HG03095 (cell line): Measurements from ENCODE around the gene HEPN1.

Source experiments
- ATAC-seq: cut with Tn5 transposase; IDR thresholded peaks from one replicate; pipeline ENCODE4 v1.9.1; 2021; ENCODE audit warnings: moderate library complexity; ENCODE audit not compliant: unreplicated experiment

HEPN1 gene

DNA sequence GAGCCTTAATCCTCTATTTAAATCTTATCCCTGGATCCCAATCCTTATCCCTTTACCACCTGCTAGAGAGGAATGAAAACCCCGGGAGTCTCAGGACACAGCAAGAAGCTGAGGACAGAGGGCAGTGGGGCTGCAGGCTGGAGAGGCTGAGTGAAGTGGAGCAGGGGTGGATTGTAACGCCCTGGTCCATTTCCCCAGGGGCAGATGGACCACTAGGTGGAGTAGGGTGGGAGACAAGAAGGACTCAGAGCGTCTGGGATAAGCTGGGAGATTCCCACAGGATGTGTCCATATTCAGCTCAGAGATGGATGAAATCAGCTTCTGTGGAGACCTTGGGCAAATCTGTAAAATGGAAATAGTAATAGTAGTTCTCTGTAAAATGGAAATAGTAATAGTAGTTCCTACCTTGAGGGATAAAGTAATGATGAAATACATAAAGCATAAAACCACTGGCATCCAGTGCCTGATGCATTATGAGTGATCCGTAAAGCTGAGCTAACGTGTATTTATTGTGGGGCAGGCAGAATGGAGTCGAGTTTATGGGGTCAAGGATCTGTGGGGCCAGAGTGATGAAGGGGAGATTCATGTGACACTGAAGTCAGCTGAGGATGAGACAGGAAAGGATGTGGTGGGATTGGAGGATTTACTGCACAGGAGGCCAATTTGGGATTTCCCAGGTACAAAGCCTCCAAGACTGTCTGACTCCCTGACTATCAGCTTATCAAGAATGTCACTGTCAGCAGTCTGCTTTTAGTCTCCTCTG lies 19.5 kb upstream of the HEPN1 start:
- ATAC-seq, result no peak

DNA sequence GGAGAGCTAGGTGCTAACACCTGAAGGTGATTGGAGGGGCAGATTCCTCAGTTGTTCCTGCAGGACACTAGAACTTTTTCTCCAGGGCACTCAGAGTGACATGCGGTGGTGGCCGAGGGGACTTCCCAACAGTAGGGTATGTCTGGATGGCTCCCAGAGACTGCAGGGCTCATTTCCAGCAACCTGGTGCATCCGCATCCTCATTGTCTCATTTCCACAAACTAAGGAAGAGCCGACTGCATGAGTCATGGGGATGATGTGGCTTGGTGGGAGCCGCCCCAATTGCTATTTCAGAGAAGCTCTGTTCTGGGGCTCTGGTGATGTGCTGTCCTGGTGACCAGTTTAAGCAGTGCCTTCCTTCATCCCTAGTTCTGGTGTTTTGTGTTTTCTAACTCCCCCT lies 18.6 kb upstream of the HEPN1 start:
- ATAC-seq, result no peak

DNA sequence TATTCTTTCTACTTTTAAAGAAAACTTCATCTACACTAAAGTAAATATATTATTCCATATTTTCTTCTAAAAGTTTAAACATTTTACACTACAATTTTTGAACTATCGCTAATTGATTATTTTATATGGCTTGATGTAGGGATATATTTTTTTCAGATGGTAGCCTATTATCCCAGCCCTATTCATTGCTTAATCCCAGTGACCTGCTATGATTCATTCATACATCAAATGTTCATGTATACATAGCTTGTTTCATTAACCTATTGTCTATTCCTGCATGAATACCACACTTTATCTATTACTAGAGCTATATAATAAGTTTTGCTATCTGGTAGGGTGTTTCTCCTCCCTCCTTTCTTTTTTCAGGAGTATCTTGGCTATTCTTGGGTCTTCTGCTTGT lies 16.4 kb upstream of the HEPN1 start:
- no peak for ATAC-seq

DNA sequence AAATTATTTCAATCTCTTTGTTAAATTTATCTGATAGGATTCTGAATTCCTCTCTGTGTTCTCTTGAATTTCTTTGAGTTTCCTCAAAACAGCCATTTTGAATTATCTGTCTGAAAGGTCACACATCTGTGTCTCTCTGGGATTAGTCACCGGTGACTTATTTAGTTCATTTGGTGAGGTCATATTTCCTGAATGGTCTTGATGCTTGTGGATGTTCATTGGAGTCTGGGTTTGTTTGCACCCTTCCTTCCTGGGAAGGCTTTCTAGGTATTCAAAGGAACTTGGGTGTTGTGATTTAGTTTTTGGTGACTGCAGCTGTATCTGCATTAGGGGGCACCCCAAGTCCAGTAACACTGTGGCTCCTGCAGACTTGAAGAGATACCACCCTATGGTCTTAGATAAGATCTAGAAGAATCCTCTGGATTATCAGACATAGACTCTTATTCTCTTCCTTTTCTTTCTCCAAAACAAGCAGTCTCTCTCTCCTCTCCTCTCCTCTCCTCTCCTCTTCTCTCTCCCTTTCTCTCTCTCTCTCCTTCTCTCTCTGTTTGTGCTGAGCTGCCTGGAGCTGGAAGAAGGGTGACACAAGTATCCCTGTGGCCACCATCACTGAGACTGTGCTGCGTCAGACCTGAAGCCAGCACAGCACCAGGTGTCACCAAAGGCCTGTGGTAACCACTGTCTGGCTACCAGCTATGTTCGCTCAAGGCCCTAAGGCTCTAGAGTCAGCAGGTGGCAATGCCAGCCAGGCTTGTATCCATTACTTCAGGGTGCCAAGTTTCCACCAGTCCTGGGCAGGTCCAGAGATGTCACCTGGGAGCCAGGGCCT lies 3.3 kb upstream of the HEPN1 start:
- ATAC-seq, result no peak

DNA sequence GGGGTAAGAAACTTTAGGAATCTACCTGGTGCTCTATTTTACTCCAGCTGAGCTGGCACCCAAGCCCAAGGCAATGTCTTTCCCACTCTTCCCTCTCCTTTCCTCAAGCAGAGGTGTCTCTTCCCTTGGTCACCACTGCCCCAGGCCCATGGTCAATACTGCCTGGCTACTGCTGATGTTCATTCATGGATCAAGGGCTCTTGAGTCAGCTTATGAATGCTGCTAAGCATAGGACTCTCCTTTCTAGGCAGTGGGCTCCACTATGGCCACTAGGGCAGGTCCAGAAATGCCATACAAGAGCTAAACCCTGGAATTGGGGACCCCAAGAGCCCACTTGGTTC lies 2.7 kb upstream of the HEPN1 start:
- ATAC-seq, result no peak

DNA sequence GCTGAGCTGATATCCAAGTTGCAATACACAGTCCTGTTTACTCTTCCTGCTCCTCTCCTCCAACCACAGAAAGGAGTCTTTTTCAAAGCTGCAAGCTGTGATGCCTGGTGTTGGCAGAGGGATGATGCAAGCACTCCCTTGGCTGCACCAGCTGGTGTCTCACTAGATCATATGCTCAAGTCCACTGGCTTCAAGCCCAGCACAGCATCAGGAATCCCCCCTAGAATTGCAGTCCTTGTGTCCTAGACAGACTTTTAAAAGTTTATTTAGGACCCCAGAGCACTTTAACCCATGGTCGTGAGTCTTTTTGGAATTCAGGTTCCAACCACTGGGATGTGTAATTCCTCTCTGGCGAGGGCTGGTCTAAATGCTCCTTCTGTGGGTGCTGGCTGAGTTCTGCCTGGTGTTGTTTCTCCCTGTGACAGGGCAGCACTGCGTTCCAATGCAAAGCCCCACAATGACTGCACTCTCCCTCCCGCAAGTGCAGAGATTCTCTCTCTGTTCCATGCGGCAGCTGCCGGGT lies 1.9 kb upstream of the HEPN1 start:
- ATAC-seq, result no peak

- no peak for ATAC-seq
These were observed 848 bp downstream of the HEPN1 start for GRCh38 chr11:124919898-124920297.

DNA sequence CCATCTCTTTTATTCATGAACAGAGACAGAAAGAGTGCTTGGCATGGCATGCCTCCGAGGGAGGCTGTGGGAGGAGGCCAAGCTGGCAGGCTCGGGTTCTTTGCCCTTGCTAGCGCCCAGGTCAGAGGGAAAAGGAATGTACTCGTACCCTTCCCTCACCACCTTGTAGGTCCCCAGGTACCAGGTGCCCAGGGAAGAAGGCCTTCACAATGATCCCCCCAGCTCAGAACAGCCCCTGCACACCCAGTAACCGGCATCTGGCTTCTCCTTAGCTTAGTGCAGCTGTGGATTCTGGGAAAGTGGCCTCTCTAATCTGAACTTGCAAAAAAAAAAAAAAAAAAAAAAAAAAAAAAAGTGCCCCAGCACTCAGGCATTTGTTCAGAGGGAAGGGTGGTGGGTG lies 1.3 kb downstream of the HEPN1 start:
- no peak for ATAC-seq

DNA sequence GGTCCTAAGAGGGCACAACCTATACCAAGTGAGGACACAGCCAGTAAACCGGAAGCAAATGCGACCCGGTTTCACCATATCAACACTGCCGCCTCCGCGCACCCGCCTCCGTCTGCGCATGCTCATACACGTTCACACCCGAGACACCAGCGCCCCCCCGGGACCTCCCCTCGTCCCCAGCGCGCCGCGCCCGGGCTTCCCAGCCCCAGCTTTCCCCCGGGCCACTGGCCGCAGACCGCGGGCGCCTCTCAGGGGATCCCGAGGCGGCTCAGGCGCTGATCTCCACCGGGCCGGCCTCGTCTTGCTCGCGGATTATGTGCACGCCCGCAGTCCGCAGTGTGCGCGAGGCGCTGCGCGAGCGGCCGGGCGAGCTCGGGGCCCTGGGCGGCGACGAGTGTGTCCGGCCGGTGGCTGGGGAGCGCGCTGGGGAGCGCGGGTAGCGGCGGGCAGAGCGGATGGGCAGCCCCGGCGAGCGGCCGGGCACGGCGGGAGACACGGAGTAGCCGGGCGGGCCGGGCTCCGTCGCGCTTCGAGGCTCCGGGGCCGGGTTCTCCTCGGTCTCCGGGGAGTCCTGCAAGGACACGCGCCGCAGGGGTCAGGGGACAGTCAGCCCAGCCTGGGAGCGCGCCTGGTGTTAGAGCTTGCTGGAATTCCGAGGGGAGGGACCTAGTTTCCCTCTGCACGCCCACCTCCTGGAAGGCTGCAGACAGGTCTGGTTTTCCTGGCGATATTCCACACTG lies 2.0 kb downstream of the HEPN1 start:
- ATAC-seq, result no peak

DNA sequence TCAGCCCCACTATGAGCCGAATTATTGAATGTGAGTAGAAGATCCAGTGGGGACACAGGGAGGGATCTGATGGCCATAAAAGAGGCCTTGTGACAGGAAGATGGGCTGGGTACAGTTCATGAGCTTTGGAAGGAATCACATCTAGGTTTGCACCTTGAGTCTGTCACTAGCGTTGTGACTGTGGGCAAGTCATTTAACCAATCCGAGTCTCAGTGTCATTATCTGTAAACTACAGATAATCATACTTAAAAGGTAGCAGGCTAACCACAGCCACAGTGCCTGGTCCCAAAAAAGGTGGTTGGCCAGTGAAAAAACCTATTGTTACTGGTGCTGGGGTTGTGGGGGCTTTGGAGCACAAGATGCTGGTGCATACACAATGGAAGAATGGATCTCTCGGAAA lies 3.8 kb downstream of the HEPN1 start:
- ATAC-seq, result no peak

DNA sequence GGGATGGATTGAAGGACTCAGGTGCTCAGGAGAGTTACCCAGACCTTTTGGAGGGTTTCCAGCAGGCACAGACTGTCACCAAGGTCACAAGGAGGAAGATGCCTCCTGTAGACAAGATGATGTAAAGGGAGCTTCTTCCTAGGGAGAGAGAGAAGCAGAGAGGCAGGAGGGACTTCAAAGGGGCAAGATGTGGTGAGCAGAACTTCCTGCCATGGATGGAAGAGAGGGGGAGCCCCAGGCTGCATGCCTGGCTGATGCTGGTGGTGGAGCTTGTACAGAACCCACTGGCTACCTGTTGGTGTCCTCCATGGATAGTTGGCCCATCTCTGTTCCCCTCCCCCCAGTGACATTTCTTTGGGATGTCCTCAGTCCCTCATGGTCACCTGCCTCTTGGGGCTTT lies 4.2 kb downstream of the HEPN1 start:
- no peak for ATAC-seq

DNA sequence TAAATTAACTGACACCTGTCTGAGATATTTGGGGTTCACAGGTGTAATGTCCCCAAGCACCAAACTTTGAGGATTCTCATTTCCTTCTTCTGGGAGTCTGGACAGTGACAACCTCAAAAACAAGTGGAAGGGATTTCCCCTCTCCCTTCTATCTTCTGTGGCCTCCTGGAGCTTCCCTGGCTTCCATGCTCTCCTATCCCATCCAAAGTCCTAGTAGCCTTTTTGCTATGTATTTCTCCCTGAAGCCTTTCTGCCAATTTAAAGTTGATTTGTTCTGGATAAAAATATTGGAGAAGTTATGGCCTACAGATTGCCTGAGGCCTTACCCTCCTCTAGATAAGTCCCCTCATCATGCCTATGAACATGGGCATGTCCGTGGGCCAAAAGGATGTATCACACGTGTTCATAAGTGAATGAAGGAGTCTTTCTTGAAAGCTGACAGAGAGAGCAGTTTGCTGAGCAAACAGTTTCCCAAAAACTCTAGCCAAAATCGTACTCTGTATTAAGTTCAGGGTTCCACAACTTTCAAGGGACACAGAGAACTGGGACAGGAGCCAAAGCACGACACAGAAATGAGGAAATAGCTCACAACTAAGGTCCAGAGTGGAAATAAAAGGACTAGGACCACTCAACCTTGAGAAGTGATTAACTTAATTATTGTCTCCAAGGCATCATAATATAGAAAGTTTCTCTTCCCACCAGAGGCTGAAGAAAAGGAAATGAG lies 10.1 kb downstream of the HEPN1 start:
- no peak for ATAC-seq

DNA sequence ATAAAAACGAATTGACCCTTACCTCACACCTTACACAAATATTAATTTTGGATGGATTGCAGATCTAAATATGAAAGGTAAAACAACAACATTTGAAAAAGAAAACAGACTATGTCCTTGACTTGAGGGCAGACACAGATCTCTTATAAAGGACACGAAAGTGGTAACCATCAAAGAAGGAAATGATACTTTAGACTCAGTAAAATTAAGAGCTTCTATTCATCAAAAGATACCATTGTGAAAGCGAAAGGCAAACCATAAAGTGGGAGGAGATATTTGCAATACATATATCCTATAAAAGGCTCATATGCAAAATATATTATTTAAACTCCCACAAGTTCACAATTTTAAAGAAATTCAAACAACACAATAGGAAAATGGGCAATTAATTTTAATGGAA lies 11.7 kb downstream of the HEPN1 start:
- ATAC-seq, result peak; percentile 96

DNA sequence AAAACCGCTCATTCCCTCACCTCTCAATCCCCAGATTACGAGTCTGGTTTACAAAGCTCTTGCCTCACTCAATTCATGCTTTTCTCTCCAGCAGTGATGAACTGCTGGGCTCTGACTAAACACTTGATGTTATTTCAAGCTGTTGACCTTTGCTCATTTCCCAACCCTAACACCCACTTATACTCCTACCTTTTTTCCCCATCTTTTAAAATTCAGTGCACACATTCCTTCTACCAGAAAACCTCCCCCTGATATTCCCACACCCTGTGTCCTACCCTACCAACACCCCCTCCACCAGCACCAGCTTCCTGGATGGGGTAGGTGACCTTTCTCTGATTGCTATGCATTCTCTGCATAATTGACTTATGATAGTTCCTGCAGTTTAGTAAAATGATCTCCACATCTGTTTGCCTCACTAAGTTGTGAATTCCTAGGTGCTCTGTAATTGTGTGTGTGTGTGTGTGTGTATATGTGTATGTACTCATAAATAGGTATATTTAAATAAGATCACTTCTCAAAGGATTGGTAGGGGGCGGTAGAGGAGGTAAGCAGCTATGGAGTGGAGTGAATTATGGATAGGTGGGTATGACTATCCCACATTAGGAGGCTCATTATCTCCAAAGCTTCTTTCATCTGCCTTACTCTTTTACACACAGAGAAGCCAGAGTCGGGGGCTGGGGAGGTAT lies 16.0 kb downstream of the HEPN1 start:
- no peak for ATAC-seq

DNA sequence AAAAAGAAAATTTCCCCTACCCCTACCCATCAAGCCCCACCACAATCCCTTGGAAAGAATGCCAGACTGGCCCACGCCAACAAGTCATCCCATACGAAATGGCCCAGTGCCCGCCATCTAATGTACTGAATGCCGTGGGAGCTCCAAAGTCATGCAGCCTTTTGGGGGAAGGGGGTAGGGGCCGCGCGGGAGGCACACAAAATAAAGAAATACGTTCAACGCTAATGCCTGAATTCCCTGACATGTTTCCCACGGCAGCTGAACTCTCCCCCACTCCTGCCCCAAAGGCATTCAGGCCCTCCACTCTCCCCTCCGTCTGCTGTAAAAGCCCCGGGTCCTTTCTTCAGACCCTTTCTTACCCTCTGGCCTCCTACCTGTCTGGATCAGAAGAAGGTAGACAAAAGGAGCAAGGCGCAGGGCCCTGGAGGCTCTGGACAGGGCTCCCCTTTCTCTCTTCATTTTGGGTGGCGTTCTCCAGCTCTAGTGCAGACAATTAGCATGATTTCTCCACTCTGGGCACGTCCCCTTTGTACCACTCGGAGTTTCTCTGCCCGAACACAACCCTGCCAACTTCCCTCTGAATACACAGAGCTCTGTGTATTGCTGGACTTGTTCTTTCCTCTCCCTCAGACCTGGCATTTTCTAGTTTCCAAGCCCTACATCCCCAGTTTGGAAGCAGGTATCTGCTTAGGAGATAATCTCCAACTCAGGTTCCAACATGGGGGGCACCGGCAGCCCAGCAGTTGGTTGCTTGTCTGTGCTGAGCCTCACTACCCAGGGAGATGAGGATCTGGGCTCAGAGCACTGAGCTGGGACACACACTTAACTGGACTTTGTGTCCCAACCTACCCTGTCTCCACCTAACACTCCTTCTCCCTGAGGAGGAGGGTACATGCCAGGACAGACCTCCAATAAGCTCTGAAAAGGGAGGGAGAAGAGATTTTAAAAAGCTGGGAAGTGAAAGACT lies 16.8 kb downstream of the HEPN1 start, which contains the start of gene HEPACAM:
Gene HEPACAM (minus strand): TSS at position 500 of the 967 bp plus-strand sequence. CDS start 41 bp downstream, at position 459.
- no peak for ATAC-seq

GRCh38 chr11:124937336-124937935 lies 18.4 kb downstream of the HEPN1 start:
- no peak for ATAC-seq

- no peak for ATAC-seq
These were observed 19.2 kb downstream of the HEPN1 start for GRCh38 chr11:124938206-124938765.

GRCh38 chr11:124938970-124939369 lies 19.9 kb downstream of the HEPN1 start:
- ATAC-seq, result no peak
